GM21360 (cell line): ENCODE results near the gene STAC3.

Experiments
- ATAC-seq: cut with Tn5 transposase; IDR thresholded peaks from one replicate; pipeline ENCODE4 v1.9.1; 2021; ENCODE audit warnings: mild to moderate bottlenecking, moderate library complexity; ENCODE audit not compliant: unreplicated experiment

STAC3 gene

GRCh38 chr12:57224278-57224972, 26.6 kb downstream of the STAC3 start:
- no peak for ATAC-seq

- no peak for ATAC-seq
Observed at GRCh38 chr12:57223191-57224165, 27.5 kb downstream of the STAC3 start.

GRCh38 chr12:57222286-57223190, 28.4 kb downstream of the STAC3 start:
- ATAC-seq, result no peak

GRCh38 chr12:57221169-57221917, 29.6 kb downstream of the STAC3 start:
- ATAC-seq, result no peak

- ATAC-seq, result no peak
Observed at GRCh38 chr12:57220770-57221168, 30.2 kb downstream of the STAC3 start.

GRCh38 chr12:57219993-57220754, 30.8 kb downstream of the STAC3 start:
- ATAC-seq, result no peak

GRCh38 chr12:57219205-57219992, 31.6 kb downstream of the STAC3 start:
- ATAC-seq, result no peak

GRCh38 chr12:57218030-57218853, 32.7 kb downstream of the STAC3 start:
- ATAC-seq, result no peak

- no peak for ATAC-seq
Observed at GRCh38 chr12:57216921-57217879, 33.8 kb downstream of the STAC3 start.

- ATAC-seq, result no peak
Observed at GRCh38 chr12:57216014-57216911, 34.7 kb downstream of the STAC3 start, which contains the start of gene NXPH4. Gene NXPH4 (plus strand): TSS chr12:57216794. CDS start chr12:57216970, 176 bp downstream.

GRCh38 chr12:57215668-57216013, 35.3 kb downstream of the STAC3 start:
- ATAC-seq, result no peak

- ATAC-seq, result no peak
Observed at GRCh38 chr12:57215065-57215464, 35.9 kb downstream of the STAC3 start.

- ATAC-seq, result no peak
Observed at GRCh38 chr12:57214398-57214781, 36.6 kb downstream of the STAC3 start.

GRCh38 chr12:57213763-57214397, 37.1 kb downstream of the STAC3 start:
- no peak for ATAC-seq

GRCh38 chr12:57213058-57213715, 37.8 kb downstream of the STAC3 start:
- no peak for ATAC-seq
